ENCODE data around the gene GNPNAT1. TPM values are rescaled to one million over a fixed set of nuclear protein-coding genes. Genes with fewer than 3 reads are reported as not detected.
"Not testable (repeated sequence)": the region's sequence is repeated elsewhere in the genome, so short reads cannot be mapped to it uniquely, and the experiment has no call there.

GNPNAT1 gene
- total and polyA plus RNA-seq, 2 of the 8 experiments (the other 6 are each of a cell fraction or from before 2014, with no cell fraction given), result 25.5 to 54.1 TPM

DNA sequence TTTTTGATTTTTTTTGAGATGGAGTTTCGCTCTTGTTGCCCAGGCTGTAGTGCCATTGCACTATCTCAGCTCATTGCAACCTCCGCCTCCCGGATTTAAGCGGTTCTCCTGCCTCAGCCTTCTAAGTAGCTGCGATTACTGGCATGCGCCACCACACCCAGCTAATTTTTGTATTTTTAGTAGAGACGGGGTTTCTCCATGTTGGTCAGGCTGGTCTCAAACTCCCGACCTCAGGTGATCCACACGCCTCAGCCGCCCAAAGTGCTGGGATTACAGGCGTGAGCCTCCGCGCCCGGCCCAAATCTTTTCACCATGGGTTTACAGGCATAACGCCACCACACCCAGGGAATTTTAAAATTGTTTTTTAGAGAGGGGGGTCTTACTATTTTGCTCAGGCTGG lies 62.4 kb downstream of the GNPNAT1 start:
- not testable (repeated sequence) for H3K56ac ChIP-seq (replicated peaks; ENCODE audit: insufficient read length, low read depth, low read length); H3K27ac ChIP-seq (ENCODE audit: low read depth, low read length); H2BK120ac ChIP-seq (replicated peaks; ENCODE audit: low read depth, low read length); H3K27me3 ChIP-seq (replicated peaks in 1 of 4; ENCODE audit: control insufficient read depth in 3 of 4, extremely low read depth in 1 of 4, insufficient read depth in 3 of 4, low read length in 3 of 4); H3K9me3 ChIP-seq (ENCODE audit: insufficient read depth in 2 of 2, low read depth in 1 of 2, low read length in 1 of 2); H3K23me2 ChIP-seq (ENCODE audit: low read depth, low read length); H4K8ac ChIP-seq (ENCODE audit: extremely low read depth, insufficient read depth, low read length); H4K5ac ChIP-seq (ENCODE audit: insufficient read length, low read depth, low read length); H3K18ac ChIP-seq (ENCODE audit: extremely low read depth, low read length); H2BK12ac ChIP-seq (ENCODE audit: low read depth, low read length); FAIRE-seq; H3K4ac ChIP-seq (replicated peaks; ENCODE audit: insufficient read length, low read depth, low read length); H3K14ac ChIP-seq (ENCODE audit: insufficient read length); DNase-seq (ENCODE audit: low read depth in 1 of 2, low spot score in 2 of 2); H4K91ac ChIP-seq (replicated peaks; ENCODE audit: insufficient read length, low read length); H3K4me1 ChIP-seq (replicated peaks in 1 of 4; ENCODE audit: control insufficient read depth in 3 of 4, insufficient read depth in 4 of 4, low read length in 3 of 4); H2BK5ac ChIP-seq (ENCODE audit: low read depth, low read length); H2AK5ac ChIP-seq (ENCODE audit: low read depth, low read length); H2BK15ac ChIP-seq (ENCODE audit: low read length); H3K79me1 ChIP-seq (ENCODE audit: low read depth, low read length); H3K9ac ChIP-seq (replicated peaks in 1 of 4; ENCODE audit: extremely low read depth in 1 of 4, low read depth in 3 of 4, low read length in 3 of 4); H3K23ac ChIP-seq (ENCODE audit: insufficient read length); H2BK20ac ChIP-seq (ENCODE audit: low read length); H2AFZ ChIP-seq (ENCODE audit: low read length); H4K20me1 ChIP-seq (replicated peaks in 1 of 2; ENCODE audit: control insufficient read depth in 1 of 2, insufficient read depth in 2 of 2, low read length in 2 of 2)
- peak overlapping the region; percentile 38 to 62; a peak in 1 of 4 replicates for H3K4me2 ChIP-seq (ENCODE audit: insufficient read depth in 1 of 2, low read depth in 2 of 2, low read length in 2 of 2)
- H3K79me2 ChIP-seq (ENCODE audit: control insufficient read depth in 1 of 2, insufficient read depth in 2 of 2, low read length in 2 of 2), result peaks cover 0 to 27% of the 10 kb centered on the region in 2 experiments; a peak in 2 of 4 replicates
- WGBS, 2 experiments (ENCODE audit: extremely low coverage in 1 of 2, insufficient coverage in 1 of 2, insufficient read length in 1 of 2, insufficient replicate concordance in 2 of 2, low coverage in 1 of 2, low lambda C conversion rate in 2 of 2, missing lambda C conversion rate in 1 of 2), result 88% methylated on average over 15 of the region's 15 CpGs; no CpG with 5 or more reads in 1 of the 2 experiments
- CTCF ChIA-PET (ENCODE audit: partially characterized antibody), result interaction anchor here (1.2 to 1.6 kb wide), 3 partner anchors 12 to 19 kb away, joined by 3 to 5 read pairs (median 5); no protein-coding TSS in a partner anchor
- H3K4me3 ChIP-seq (ENCODE audit: extremely low read depth in 1 of 4, insufficient read depth in 2 of 4, low read depth in 3 of 4, low read length in 4 of 4), result peak overlapping the region in 1 of 4 experiments; percentile 59; a peak in 2 of 8 replicates
- POLR2A ChIA-PET (ENCODE audit: partially characterized antibody), result interaction anchor here (1.1 to 3.1 kb wide), 6 partner anchors 9 to 618 kb away, joined by 3 to 12 read pairs (median 11); partner anchors contain the start of gene PSMC6
- peaks cover 9 to 38% (median 19%) of the 10 kb centered on the region in 4 experiments for H3K36me3 ChIP-seq (ENCODE audit: control insufficient read depth in 2 of 4, insufficient read depth in 4 of 4, low read length in 3 of 4)

GRCh38 chr14:52727509-52727908 lies 63.9 kb downstream of the GNPNAT1 start:
- not testable (repeated sequence) for H2BK5ac ChIP-seq (ENCODE audit: low read depth, low read length); H4K91ac ChIP-seq (replicated peaks; ENCODE audit: insufficient read length, low read length); H2BK120ac ChIP-seq (replicated peaks; ENCODE audit: low read depth, low read length); H3K4me1 ChIP-seq (replicated peaks in 1 of 4; ENCODE audit: control insufficient read depth in 3 of 4, insufficient read depth in 4 of 4, low read length in 3 of 4); H4K20me1 ChIP-seq (replicated peaks in 1 of 2; ENCODE audit: control insufficient read depth in 1 of 2, insufficient read depth in 2 of 2, low read length in 2 of 2); H2BK12ac ChIP-seq (ENCODE audit: low read depth, low read length); H3K27ac ChIP-seq (ENCODE audit: low read depth, low read length); H3K4me3 ChIP-seq (ENCODE audit: extremely low read depth in 1 of 4, insufficient read depth in 2 of 4, low read depth in 3 of 4, low read length in 4 of 4); H3K14ac ChIP-seq (ENCODE audit: insufficient read length); DNase-seq (ENCODE audit: low read depth in 1 of 2, low spot score in 2 of 2); H2AK5ac ChIP-seq (ENCODE audit: low read depth, low read length); H3K56ac ChIP-seq (replicated peaks; ENCODE audit: insufficient read length, low read depth, low read length); H3K23ac ChIP-seq (ENCODE audit: insufficient read length); H3K4ac ChIP-seq (replicated peaks; ENCODE audit: insufficient read length, low read depth, low read length); H3K27me3 ChIP-seq (replicated peaks in 1 of 4; ENCODE audit: control insufficient read depth in 3 of 4, extremely low read depth in 1 of 4, insufficient read depth in 3 of 4, low read length in 3 of 4); H3K18ac ChIP-seq (ENCODE audit: extremely low read depth, low read length); H3K23me2 ChIP-seq (ENCODE audit: low read depth, low read length); H3K4me2 ChIP-seq (ENCODE audit: insufficient read depth in 1 of 2, low read depth in 2 of 2, low read length in 2 of 2); H2BK20ac ChIP-seq (ENCODE audit: low read length); FAIRE-seq; H3K9ac ChIP-seq (replicated peaks in 1 of 4; ENCODE audit: extremely low read depth in 1 of 4, low read depth in 3 of 4, low read length in 3 of 4); H2BK15ac ChIP-seq (ENCODE audit: low read length); H4K8ac ChIP-seq (ENCODE audit: extremely low read depth, insufficient read depth, low read length); H2AFZ ChIP-seq (ENCODE audit: low read length); H4K5ac ChIP-seq (ENCODE audit: insufficient read length, low read depth, low read length); H3K9me3 ChIP-seq (ENCODE audit: insufficient read depth in 2 of 2, low read depth in 1 of 2, low read length in 1 of 2); H3K79me1 ChIP-seq (ENCODE audit: low read depth, low read length)
- CTCF ChIA-PET (ENCODE audit: partially characterized antibody), result interaction anchor here (0.7 to 1.6 kb wide), 3 partner anchors 10 to 233 kb away, joined by 3 to 5 read pairs (median 4); no protein-coding TSS in a partner anchor
- WGBS, 2 experiments (ENCODE audit: extremely low coverage in 1 of 2, insufficient coverage in 1 of 2, insufficient read length in 1 of 2, insufficient replicate concordance in 2 of 2, low coverage in 1 of 2, low lambda C conversion rate in 2 of 2, missing lambda C conversion rate in 1 of 2), result 94% methylated on average over 2 of the region's 2 CpGs; no CpG with 5 or more reads in 1 of the 2 experiments
- POLR2A ChIA-PET (ENCODE audit: partially characterized antibody), result interaction anchor here (0.6 to 3.1 kb wide), 5 partner anchors 10 to 120 kb away, joined by 3 to 12 read pairs (median 4); no protein-coding TSS in a partner anchor
- H3K79me2 ChIP-seq (ENCODE audit: control insufficient read depth in 1 of 2, insufficient read depth in 2 of 2, low read length in 2 of 2), result peaks cover 0 to 15% of the 10 kb centered on the region in 2 experiments; a peak in 2 of 4 replicates
- H3K36me3 ChIP-seq (ENCODE audit: control insufficient read depth in 2 of 4, insufficient read depth in 4 of 4, low read length in 3 of 4), result peaks cover 12 to 45% (median 32%) of the 10 kb centered on the region in 4 experiments

Measured in H1 (cell line).